Stomach (tissue), 4 donors: Measurements from ENCODE around the gene RAP2B.

Experiments
- POLR2A ChIP-seq, 4 donors: fragments of 450-650 bp; IDR thresholded peaks; one replicate each; pipeline ENCODE4 v1.6.1; 2016; ENCODE audit warnings: antibody characterized with exemption in 4 of 4, control low read depth in 2 of 4, mild to moderate bottlenecking in 1 of 4, moderate library complexity in 1 of 4
- TF ChIP-seq, protein P1 (sequence below), 7 experiments: fragments of 450-650 bp in 4 of 7; fragments of 200-600 bp in 3 of 7; sonication (generic) in 3 of 7; IDR thresholded peaks; one replicate each; pipeline ENCODE4 v1.5.1; 2016 to 2019; ENCODE audit warnings: antibody characterized with exemption in 7 of 7, control low read depth in 2 of 7, mild to moderate bottlenecking in 1 of 7

DNA sequence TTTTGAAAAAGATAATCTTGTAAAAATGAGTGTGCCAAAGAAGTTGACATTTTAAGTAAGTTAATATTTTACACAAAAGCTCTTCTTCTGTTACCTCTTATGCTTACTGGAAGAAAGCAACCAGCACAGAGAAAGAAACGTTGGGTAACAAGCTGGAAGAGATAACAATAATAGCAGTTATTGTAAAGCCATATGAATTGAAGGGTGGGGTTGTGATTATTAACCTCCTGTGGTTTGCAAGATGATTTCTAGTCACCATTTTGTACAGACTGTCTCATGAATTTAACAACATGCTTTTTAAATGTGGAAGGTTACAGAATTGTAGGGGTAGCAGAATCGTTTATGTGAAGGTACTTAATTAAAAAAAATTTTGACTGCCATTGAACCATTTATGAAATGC lies 9.2 kb downstream of the RAP2B start:
- TF ChIP-seq, protein P1, sequence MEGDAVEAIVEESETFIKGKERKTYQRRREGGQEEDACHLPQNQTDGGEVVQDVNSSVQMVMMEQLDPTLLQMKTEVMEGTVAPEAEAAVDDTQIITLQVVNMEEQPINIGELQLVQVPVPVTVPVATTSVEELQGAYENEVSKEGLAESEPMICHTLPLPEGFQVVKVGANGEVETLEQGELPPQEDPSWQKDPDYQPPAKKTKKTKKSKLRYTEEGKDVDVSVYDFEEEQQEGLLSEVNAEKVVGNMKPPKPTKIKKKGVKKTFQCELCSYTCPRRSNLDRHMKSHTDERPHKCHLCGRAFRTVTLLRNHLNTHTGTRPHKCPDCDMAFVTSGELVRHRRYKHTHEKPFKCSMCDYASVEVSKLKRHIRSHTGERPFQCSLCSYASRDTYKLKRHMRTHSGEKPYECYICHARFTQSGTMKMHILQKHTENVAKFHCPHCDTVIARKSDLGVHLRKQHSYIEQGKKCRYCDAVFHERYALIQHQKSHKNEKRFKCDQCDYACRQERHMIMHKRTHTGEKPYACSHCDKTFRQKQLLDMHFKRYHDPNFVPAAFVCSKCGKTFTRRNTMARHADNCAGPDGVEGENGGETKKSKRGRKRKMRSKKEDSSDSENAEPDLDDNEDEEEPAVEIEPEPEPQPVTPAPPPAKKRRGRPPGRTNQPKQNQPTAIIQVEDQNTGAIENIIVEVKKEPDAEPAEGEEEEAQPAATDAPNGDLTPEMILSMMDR (IDR thresholded peaks at IDR 0.05): no peak
- TF ChIP-seq POLR2A (IDR thresholded peaks at IDR 0.05): no peak
